Karpas-422 (cell line): ENCODE results near the gene LRRC9. TPM values are rescaled to one million over a fixed set of nuclear protein-coding genes. Genes with fewer than 3 reads are reported as not detected.
"Not testable (repeated sequence)": the region's sequence is repeated elsewhere in the genome, so short reads cannot be mapped to it uniquely, and the experiment has no call there.

Experiments
- DNase-seq: peaks from one replicate; pipeline ENCODE4 v3.0.0-alpha.2; 2015
- H2AFZ ChIP-seq: fragments of 200-600 bp; sonication (generic); 2 replicates; pipeline ENCODE4 v1.6.1; 2014; ENCODE audit warnings: antibody characterized with exemption, low read length, mixed read lengths
- H3K27ac ChIP-seq: fragments of 200-600 bp; sonication (generic); 2 replicates; pipeline ENCODE4 v1.5.1; 2014; ENCODE audit warnings: mild to moderate bottlenecking, low read length, moderate library complexity
- H3K27me3 ChIP-seq: fragments of 200-600 bp; sonication (generic); 2 replicates; pipeline ENCODE4 v1.6.1; 2014; ENCODE audit warnings: low read length, mixed read lengths
- H3K36me3 ChIP-seq: fragments of 200-600 bp; sonication (generic); 2 replicates; pipeline ENCODE4 v1.6.1; 2014; ENCODE audit warnings: low read length, mixed read lengths; ENCODE audit not compliant: insufficient read depth
- H3K4me1 ChIP-seq: fragments of 200-600 bp; sonication (generic); 2 replicates; pipeline ENCODE4 v1.6.1; 2014; ENCODE audit warnings: mild to moderate bottlenecking, low read length, mixed read lengths
- H3K4me2 ChIP-seq: fragments of 200-600 bp; sonication (generic); 2 replicates; pipeline ENCODE4 v1.6.1; 2014; ENCODE audit warnings: low read length, low read depth, mild to moderate bottlenecking; ENCODE audit not compliant: poor library complexity, severe bottlenecking
- H3K4me3 ChIP-seq: fragments of 200-600 bp; sonication (generic); 2 replicates; pipeline ENCODE4 v1.5.1; 2014; ENCODE audit warnings: mild to moderate bottlenecking, antibody characterized with exemption, low read length, mixed read lengths
- H3K79me2 ChIP-seq: fragments of 200-600 bp; sonication (generic); 2 replicates; pipeline ENCODE4 v1.6.1; 2014; ENCODE audit warnings: mild to moderate bottlenecking, low read length, mixed read lengths
- H3K9ac ChIP-seq: fragments of 200-600 bp; sonication (generic); 2 replicates; pipeline ENCODE4 v1.6.0; 2014; ENCODE audit warnings: low read length
- H3K9me2 ChIP-seq: fragments of 200-600 bp; sonication (generic), shearing (Covaris generic); replicated peaks from 2 replicates; pipeline ENCODE4 v1.6.0; 2014; ENCODE audit warnings: mild to moderate bottlenecking, low read length, moderate library complexity; ENCODE audit not compliant: insufficient read depth
- H3K9me3 ChIP-seq: fragments of 300-700, 200-600 bp; sonication (generic); 2 replicates; pipeline ENCODE4 v1.6.1; 2014; ENCODE audit warnings: low read length, mixed read lengths
- H4K20me1 ChIP-seq: fragments of 200-600 bp; sonication (generic); 2 replicates; pipeline ENCODE4 v1.6.1; 2014; ENCODE audit warnings: mild to moderate bottlenecking, antibody characterized with exemption, low read length, low read depth; ENCODE audit not compliant: insufficient read depth
- total RNA-seq: library from RNA; depleted of rRNA; stranded (reverse); fragments of >200 nt; shearing (Covaris generic); gene quantifications from 2 replicates; pipeline ENCODE4 v1.2.3, GENCODE V29; 2014; ENCODE audit warnings: low replicate concordance

LRRC9 gene
- total RNA-seq, 1 experiment from 2014 or later, result not detected

GRCh38 chr14:60025571-60025970 is 105.6 kb downstream of the LRRC9 start:
- Histone ChIP-seq H3K9me2 (no peaks in the 10 kb centered on the region), H3K4me3 (no peak overlapping the region), H3K27me3 (no peaks in the 10 kb centered on the region), H3K4me2 (no peak overlapping the region), H3K9ac (no peak overlapping the region), H2AFZ (no peak overlapping the region), H3K36me3 (no peaks in the 10 kb centered on the region), H4K20me1 (no peaks in the 10 kb centered on the region), H3K79me2 (no peaks in the 10 kb centered on the region), H3K27ac (no peak overlapping the region), H3K4me1 (no peaks in the 10 kb centered on the region), H3K9me3 (no peaks in the 10 kb centered on the region)
- no peak for DNase-seq

GRCh38 chr14:60035177-60035576 is 115.2 kb downstream of the LRRC9 start:
- Histone ChIP-seq H3K79me2 (no peaks in the 10 kb centered on the region), H3K9me3 (no peaks in the 10 kb centered on the region), H3K27me3 (peaks cover 3% of the 10 kb centered on the region; the same call in 1 of the 2 replicates)

GRCh38 chr14:60047976-60048375 is 128.0 kb downstream of the LRRC9 start:
- H3K36me3 ChIP-seq, H4K20me1 ChIP-seq, H3K9me3 ChIP-seq, H3K4me2 ChIP-seq, H3K27ac ChIP-seq, DNase-seq, H3K9me2 ChIP-seq, H3K27me3 ChIP-seq, H3K4me3 ChIP-seq, H3K9ac ChIP-seq, H2AFZ ChIP-seq, H3K4me1 ChIP-seq, H3K79me2 ChIP-seq: not testable (repeated sequence)

More at GRCh38 chr14:60035177-60035576, 115.2 kb downstream of the LRRC9 start:
- Histone ChIP-seq H3K9ac (no peak overlapping the region), H2AFZ (no peak overlapping the region), H3K4me3 (no peak overlapping the region), H3K4me1 (no peaks in the 10 kb centered on the region), H4K20me1 (no peaks in the 10 kb centered on the region), H3K4me2 (no peak overlapping the region), H3K27ac (no peak overlapping the region), H3K9me2 (no peaks in the 10 kb centered on the region), H3K36me3 (no peaks in the 10 kb centered on the region)
- DNase-seq, result no peak

- Histone ChIP-seq H3K9me2 (no peaks in the 10 kb centered on the region), H3K9me3 (no peaks in the 10 kb centered on the region), H3K79me2 (no peaks in the 10 kb centered on the region), H3K36me3 (no peaks in the 10 kb centered on the region), H3K4me3 (no peak overlapping the region), H3K4me1 (no peaks in the 10 kb centered on the region), H3K4me2 (no peak overlapping the region), H3K27ac (no peak overlapping the region), H3K27me3 (no peaks in the 10 kb centered on the region; the same call in 1 of the 2 replicates), H2AFZ (no peak overlapping the region), H4K20me1 (no peaks in the 10 kb centered on the region), H3K9ac (no peak overlapping the region)
- DNase-seq, result no peak
Observed at GRCh38 chr14:60051721-60052221, 131.8 kb downstream of the LRRC9 start.

GRCh38 chr14:60058087-60058486 is 138.1 kb downstream of the LRRC9 start:
- H3K36me3 ChIP-seq, result no peaks in the 10 kb centered on the region
- H4K20me1 ChIP-seq, result no peaks in the 10 kb centered on the region
- H3K9me3 ChIP-seq, result no peaks in the 10 kb centered on the region
- H2AFZ ChIP-seq, result no peak overlapping the region
- no peak overlapping the region for H3K4me2 ChIP-seq
- no peaks in the 10 kb centered on the region; the same call in 1 of the 2 replicates for H3K27me3 ChIP-seq
- H3K9ac ChIP-seq, result no peak overlapping the region
- H3K9me2 ChIP-seq, result no peaks in the 10 kb centered on the region
- peak; percentile 24 for DNase-seq
- no peaks in the 10 kb centered on the region for H3K4me1 ChIP-seq
- no peaks in the 10 kb centered on the region for H3K79me2 ChIP-seq
- H3K27ac ChIP-seq, result no peak overlapping the region
- no peak overlapping the region for H3K4me3 ChIP-seq

- no peak overlapping the region for H3K4me2 ChIP-seq
Observed at GRCh38 chr14:60061371-60061770, 141.4 kb downstream of the LRRC9 start.

GRCh38 chr14:60064491-60065072 is 144.6 kb downstream of the LRRC9 start:
- Histone ChIP-seq H3K4me2 (no peak overlapping the region), H3K4me1 (peaks cover 10% of the 10 kb centered on the region), H3K4me3 (no peak overlapping the region), H3K79me2 (no peaks in the 10 kb centered on the region), H3K9me3 (no peaks in the 10 kb centered on the region), H3K36me3 (no peaks in the 10 kb centered on the region), H3K9me2 (no peaks in the 10 kb centered on the region), H3K9ac (no peak overlapping the region), H3K27me3 (no peaks in the 10 kb centered on the region; the same call in 1 of the 2 replicates), H4K20me1 (no peaks in the 10 kb centered on the region), H2AFZ (no peak overlapping the region), H3K27ac (no peak overlapping the region)
- peak; percentile 79 for DNase-seq

More at GRCh38 chr14:60061371-60061770, 141.4 kb downstream of the LRRC9 start:
- Histone ChIP-seq H3K9ac (no peak overlapping the region), H3K4me3 (no peak overlapping the region), H3K36me3 (no peaks in the 10 kb centered on the region), H2AFZ (no peak overlapping the region), H3K9me2 (no peaks in the 10 kb centered on the region), H3K9me3 (no peaks in the 10 kb centered on the region), H3K4me1 (peaks cover 10% of the 10 kb centered on the region), H3K27me3 (no peaks in the 10 kb centered on the region; the same call in 1 of the 2 replicates), H3K79me2 (no peaks in the 10 kb centered on the region), H3K27ac (no peak overlapping the region), H4K20me1 (no peaks in the 10 kb centered on the region)
- no peak for DNase-seq

- no peaks in the 10 kb centered on the region for H4K20me1 ChIP-seq
- H3K4me1 ChIP-seq, result peaks cover 10% of the 10 kb centered on the region
Observed at GRCh38 chr14:60067882-60068281, 147.9 kb downstream of the LRRC9 start.

More at GRCh38 chr14:60067882-60068281, 147.9 kb downstream of the LRRC9 start:
- no peaks in the 10 kb centered on the region for H3K9me2 ChIP-seq
- H3K9me3 ChIP-seq, result no peaks in the 10 kb centered on the region
- no peaks in the 10 kb centered on the region for H3K79me2 ChIP-seq
- DNase-seq, result no peak
- H3K36me3 ChIP-seq, result no peaks in the 10 kb centered on the region
- no peak overlapping the region for H3K9ac ChIP-seq
- H3K4me3 ChIP-seq, result no peak overlapping the region
- no peak overlapping the region for H2AFZ ChIP-seq
- H3K27ac ChIP-seq, result no peak overlapping the region
- H3K27me3 ChIP-seq, result no peaks in the 10 kb centered on the region
- H3K4me2 ChIP-seq, result no peak overlapping the region
